GM23338 (cell line): ENCODE data around the gene DAPK3. TPM values are rescaled to one million over a fixed set of nuclear protein-coding genes. Genes with fewer than 3 reads are reported as not detected.
A peak's percentile ranks its signal among the peaks of the same experiment; 100 is the strongest.

Experiments used
- ATAC-seq: fragments of 200-7000 bp; cut with Tn5 transposase; 3 replicates; pipeline ENCODE4 v1.9.1; 2020
- DNase-seq: peaks from one replicate; pipeline ENCODE4 v3.0.0-alpha.2; 2015; ENCODE audit warnings: low spot score
- H2AFZ ChIP-seq: fragments of 200-600 bp; sonication (generic); 2 replicates; pipeline ENCODE4 v1.8.0; 2016; ENCODE audit warnings: antibody characterized with exemption, mild to moderate bottlenecking, moderate library complexity
- H3F3A ChIP-seq: fragments of 200-600 bp; sonication (generic); replicated peaks from 2 replicates; pipeline ENCODE4 v1.8.0; 2017; ENCODE audit warnings: antibody characterized with exemption, mixed run types, low read depth
- H3K27ac ChIP-seq: fragments of 200-600 bp; sonication (generic); 2 replicates; pipeline ENCODE4 v1.6.1; 2016; ENCODE audit warnings: low read depth
- H3K27me3 ChIP-seq: fragments of 200-600 bp; sonication (generic); 2 replicates; pipeline ENCODE4 v1.8.0; 2016; ENCODE audit warnings: mild to moderate bottlenecking, mixed run types, moderate library complexity; ENCODE audit not compliant: insufficient read depth
- H3K36me3 ChIP-seq: fragments of 200-600 bp; sonication (generic); 2 replicates; pipeline ENCODE4 v1.8.0; 2016; ENCODE audit warnings: mild to moderate bottlenecking; ENCODE audit not compliant: insufficient read depth
- H3K4me1 ChIP-seq: fragments of 200-600 bp; sonication (generic); 2 replicates; pipeline ENCODE4 v1.8.0; 2016; ENCODE audit warnings: mild to moderate bottlenecking, moderate library complexity; ENCODE audit not compliant: insufficient read depth
- H3K4me2 ChIP-seq: fragments of 200-600 bp; sonication (generic); 2 replicates; pipeline ENCODE4 v1.7.1; 2017; ENCODE audit warnings: mixed run types
- H3K4me3 ChIP-seq: fragments of 200-600 bp; sonication (generic); 2 replicates; pipeline ENCODE4 v1.6.1; 2016; ENCODE audit warnings: mixed run types
- H3K79me2 ChIP-seq: fragments of 200-600 bp; sonication (generic); replicated peaks from 2 replicates; pipeline ENCODE4 v1.8.0; 2017; ENCODE audit warnings: mild to moderate bottlenecking; ENCODE audit not compliant: insufficient read depth
- H3K9me2 ChIP-seq: fragments of 200-600 bp; sonication (generic); 2 replicates; pipeline ENCODE4 v1.8.0; 2017; ENCODE audit not compliant: insufficient read depth
- H4K20me1 ChIP-seq: fragments of 200-600 bp; sonication (generic); replicated peaks from 2 replicates; pipeline ENCODE4 v1.8.0; 2017; ENCODE audit warnings: mild to moderate bottlenecking; ENCODE audit not compliant: insufficient read depth
- H3K27ac Mint-ChIP-seq: 2 replicates; pipeline ENCODE4 v1.8.0; 2020; ENCODE audit warnings: inconsistent platforms, mild to moderate bottlenecking, moderate library complexity, mixed read lengths
- H3K27me3 Mint-ChIP-seq: 3 replicates; pipeline ENCODE4 v1.8.0; 2022; ENCODE audit warnings: low read depth, mild to moderate bottlenecking, moderate library complexity, mixed read lengths, inconsistent platforms; ENCODE audit not compliant: insufficient read depth, poor library complexity
- H3K36me3 Mint-ChIP-seq: 3 replicates; pipeline ENCODE4 v1.8.0; 2021; ENCODE audit warnings: low read depth, mild to moderate bottlenecking, inconsistent platforms, moderate library complexity, mixed read lengths
- H3K4me1 Mint-ChIP-seq: 3 replicates; pipeline ENCODE4 v1.8.0; 2020; ENCODE audit warnings: mild to moderate bottlenecking, inconsistent platforms, mixed read lengths
- H3K4me3 Mint-ChIP-seq: 3 replicates; pipeline ENCODE4 v1.8.0; 2021; ENCODE audit warnings: moderate library complexity, mild to moderate bottlenecking, inconsistent platforms, mixed read lengths
- H3K9me3 Mint-ChIP-seq: 3 replicates; pipeline ENCODE4 v1.8.0; 2020; ENCODE audit warnings: moderate library complexity, mild to moderate bottlenecking, inconsistent platforms, mixed read lengths
- CREB1 ChIP-seq: fragments of 250-450 bp; sonication (Bioruptor Pico); IDR thresholded peaks from 2 replicates; pipeline ENCODE4 v1.5.0; 2020; ENCODE audit warnings: low read depth, mild to moderate bottlenecking, moderate library complexity
- CTCF ChIP-seq, 2 experiments: fragments of 200-600 bp in 1 of 2; sonication (generic) in 1 of 2; conservative IDR thresholded peaks; 2 replicates each; pipeline versions ENCODE4 v1.5.1 to v1.6.1; 2016 to 2017; ENCODE audit warnings: antibody characterized with exemption in 2 of 2, low read depth in 2 of 2, mild to moderate bottlenecking in 2 of 2, moderate library complexity in 1 of 2
- ETS1 ChIP-seq: IDR thresholded peaks from 2 replicates; pipeline ENCODE4 v1.6.1; 2016; ENCODE audit warnings: antibody characterized with exemption
- EZH2phosphoT487 ChIP-seq: fragments of 200-600 bp; sonication (generic); IDR thresholded peaks from one replicate; pipeline ENCODE4 v1.8.1; 2018; ENCODE audit warnings: antibody characterized with exemption; ENCODE audit not compliant: unreplicated experiment
- JUNB ChIP-seq: IDR thresholded peaks from one replicate; pipeline ENCODE4 v1.6.1; 2016; ENCODE audit warnings: antibody characterized with exemption; ENCODE audit not compliant: unreplicated experiment
- NANOG ChIP-seq: IDR thresholded peaks from 2 replicates; pipeline ENCODE4 v1.6.1; 2016; ENCODE audit warnings: antibody characterized with exemption, borderline replicate concordance
- POLR2AphosphoS5 ChIP-seq: IDR thresholded peaks from 2 replicates; pipeline ENCODE4 v1.6.1; 2016; ENCODE audit warnings: antibody characterized with exemption, low read depth
- STAT1 ChIP-seq: IDR thresholded peaks from one replicate; pipeline ENCODE4 v1.6.1; 2016; ENCODE audit warnings: antibody characterized with exemption; ENCODE audit not compliant: unreplicated experiment
- ZNF114 ChIP-seq: fragments of 250-450 bp; sonication (Bioruptor Pico); IDR thresholded peaks from 2 replicates; pipeline ENCODE4 v1.5.0; 2020; ENCODE audit warnings: mild to moderate bottlenecking, moderate library complexity
- ZNF331 ChIP-seq: fragments of 250-450 bp; sonication (Bioruptor Pico); IDR thresholded peaks from 2 replicates; pipeline ENCODE4 v1.5.0; 2020; ENCODE audit warnings: low read depth, mild to moderate bottlenecking, moderate library complexity
- polyA plus RNA-seq: library from polyadenylated mRNA; unstranded; fragments of >200 nt; fragmentation: Nextera tagmentation; extraction: Ambion mirVana; gene quantifications from 2 replicates; pipeline ENCODE4 v1.2.1, GENCODE V29; 2016
- total RNA-seq: library from RNA; depleted of rRNA; stranded (reverse); fragments of >200 nt; shearing (Covaris generic); gene quantifications from 2 replicates; pipeline ENCODE4 v1.2.3, GENCODE V29; 2014
- TF ChIP-seq, protein P1 (sequence below): fragments of 250-450 bp; sonication (Bioruptor Pico); IDR thresholded peaks from 2 replicates; pipeline ENCODE4 v1.5.0; 2020; ENCODE audit warnings: mild to moderate bottlenecking, moderate library complexity

Gene DAPK3
- total and polyA plus RNA-seq, 2 experiments from 2014 or later, result 32.1 to 95.6 TPM

DNA sequence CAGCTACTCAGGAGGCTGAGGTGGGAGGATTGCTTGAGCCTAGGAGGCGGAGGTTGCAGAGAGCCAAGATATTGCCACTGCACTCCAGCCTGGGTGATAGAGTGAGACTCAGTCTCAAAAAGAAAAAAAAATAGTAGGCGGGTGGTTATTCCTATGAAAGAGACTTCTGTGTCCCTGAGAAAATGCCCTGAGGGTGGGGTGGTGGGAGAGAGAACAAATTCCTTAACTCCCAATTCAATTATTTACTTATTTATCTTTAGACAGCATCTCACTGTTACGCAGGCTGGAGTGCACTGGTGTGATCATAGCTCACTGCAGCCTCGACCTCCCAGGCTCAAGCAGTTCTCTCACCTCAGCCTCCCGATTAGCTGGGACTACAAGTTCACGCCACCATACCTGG lies 24.7 kb upstream of the DAPK3 start (continued):
- TF ChIP-seq, protein P1, sequence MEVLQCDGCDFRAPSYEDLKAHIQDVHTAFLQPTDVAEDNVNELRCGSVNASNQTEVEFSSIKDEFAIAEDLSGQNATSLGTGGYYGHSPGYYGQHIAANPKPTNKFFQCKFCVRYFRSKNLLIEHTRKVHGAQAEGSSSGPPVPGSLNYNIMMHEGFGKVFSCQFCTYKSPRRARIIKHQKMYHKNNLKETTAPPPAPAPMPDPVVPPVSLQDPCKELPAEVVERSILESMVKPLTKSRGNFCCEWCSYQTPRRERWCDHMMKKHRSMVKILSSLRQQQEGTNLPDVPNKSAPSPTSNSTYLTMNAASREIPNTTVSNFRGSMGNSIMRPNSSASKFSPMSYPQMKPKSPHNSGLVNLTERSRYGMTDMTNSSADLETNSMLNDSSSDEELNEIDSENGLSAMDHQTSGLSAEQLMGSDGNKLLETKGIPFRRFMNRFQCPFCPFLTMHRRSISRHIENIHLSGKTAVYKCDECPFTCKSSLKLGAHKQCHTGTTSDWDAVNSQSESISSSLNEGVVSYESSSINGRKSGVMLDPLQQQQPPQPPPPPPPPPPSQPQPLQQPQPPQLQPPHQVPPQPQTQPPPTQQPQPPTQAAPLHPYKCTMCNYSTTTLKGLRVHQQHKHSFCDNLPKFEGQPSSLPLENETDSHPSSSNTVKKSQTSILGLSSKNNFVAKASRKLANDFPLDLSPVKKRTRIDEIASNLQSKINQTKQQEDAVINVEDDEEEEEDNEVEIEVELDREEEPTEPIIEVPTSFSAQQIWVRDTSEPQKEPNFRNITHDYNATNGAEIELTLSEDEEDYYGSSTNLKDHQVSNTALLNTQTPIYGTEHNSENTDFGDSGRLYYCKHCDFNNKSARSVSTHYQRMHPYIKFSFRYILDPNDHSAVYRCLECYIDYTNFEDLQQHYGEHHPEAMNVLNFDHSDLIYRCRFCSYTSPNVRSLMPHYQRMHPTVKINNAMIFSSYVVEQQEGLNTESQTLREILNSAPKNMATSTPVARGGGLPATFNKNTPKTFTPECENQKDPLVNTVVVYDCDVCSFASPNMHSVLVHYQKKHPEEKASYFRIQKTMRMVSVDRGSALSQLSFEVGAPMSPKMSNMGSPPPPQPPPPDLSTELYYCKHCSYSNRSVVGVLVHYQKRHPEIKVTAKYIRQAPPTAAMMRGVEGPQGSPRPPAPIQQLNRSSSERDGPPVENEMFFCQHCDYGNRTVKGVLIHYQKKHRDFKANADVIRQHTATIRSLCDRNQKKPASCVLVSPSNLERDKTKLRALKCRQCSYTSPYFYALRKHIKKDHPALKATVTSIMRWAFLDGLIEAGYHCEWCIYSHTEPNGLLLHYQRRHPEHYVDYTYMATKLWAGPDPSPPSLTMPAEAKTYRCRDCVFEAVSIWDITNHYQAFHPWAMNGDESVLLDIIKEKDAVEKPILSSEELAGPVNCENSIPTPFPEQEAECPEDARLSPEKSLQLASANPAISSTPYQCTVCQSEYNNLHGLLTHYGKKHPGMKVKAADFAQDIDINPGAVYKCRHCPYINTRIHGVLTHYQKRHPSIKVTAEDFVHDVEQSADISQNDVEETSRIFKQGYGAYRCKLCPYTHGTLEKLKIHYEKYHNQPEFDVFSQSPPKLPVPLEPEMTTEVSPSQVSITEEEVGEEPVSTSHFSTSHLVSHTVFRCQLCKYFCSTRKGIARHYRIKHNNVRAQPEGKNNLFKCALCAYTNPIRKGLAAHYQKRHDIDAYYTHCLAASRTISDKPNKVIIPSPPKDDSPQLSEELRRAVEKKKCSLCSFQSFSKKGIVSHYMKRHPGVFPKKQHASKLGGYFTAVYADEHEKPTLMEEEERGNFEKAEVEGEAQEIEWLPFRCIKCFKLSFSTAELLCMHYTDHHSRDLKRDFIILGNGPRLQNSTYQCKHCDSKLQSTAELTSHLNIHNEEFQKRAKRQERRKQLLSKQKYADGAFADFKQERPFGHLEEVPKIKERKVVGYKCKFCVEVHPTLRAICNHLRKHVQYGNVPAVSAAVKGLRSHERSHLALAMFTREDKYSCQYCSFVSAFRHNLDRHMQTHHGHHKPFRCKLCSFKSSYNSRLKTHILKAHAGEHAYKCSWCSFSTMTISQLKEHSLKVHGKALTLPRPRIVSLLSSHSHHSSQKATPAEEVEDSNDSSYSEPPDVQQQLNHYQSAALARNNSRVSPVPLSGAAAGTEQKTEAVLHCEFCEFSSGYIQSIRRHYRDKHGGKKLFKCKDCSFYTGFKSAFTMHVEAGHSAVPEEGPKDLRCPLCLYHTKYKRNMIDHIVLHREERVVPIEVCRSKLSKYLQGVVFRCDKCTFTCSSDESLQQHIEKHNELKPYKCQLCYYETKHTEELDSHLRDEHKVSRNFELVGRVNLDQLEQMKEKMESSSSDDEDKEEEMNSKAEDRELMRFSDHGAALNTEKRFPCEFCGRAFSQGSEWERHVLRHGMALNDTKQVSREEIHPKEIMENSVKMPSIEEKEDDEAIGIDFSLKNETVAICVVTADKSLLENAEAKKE (CRISPR knock-in tag), result no peak
- no peak for TF ChIP-seq EZH2phosphoT487
- TF ChIP-seq STAT1, result no peak
- TF ChIP-seq CREB1 (CRISPR knock-in tag), result no peak
- no peak for TF ChIP-seq ZNF114 (CRISPR knock-in tag)
- no peak for TF ChIP-seq CTCF (conservative IDR thresholded peaks at IDR 0.05; ENCODE audit: low read depth in 2 of 2)
- no peak for TF ChIP-seq JUNB

GRCh38 chr19:3990815-3991117 lies 19.9 kb upstream of the DAPK3 start:
- peak overlapping the region; percentile 3 for H2AFZ ChIP-seq
- TF ChIP-seq ETS1 (no peak), NANOG (no peak), STAT1 (no peak), JUNB (no peak), ZNF331 (CRISPR knock-in tag) (no peak), POLR2AphosphoS5 (no peak), CREB1 (CRISPR knock-in tag) (no peak)

More at GRCh38 chr19:3990815-3991117, 19.9 kb upstream of the DAPK3 start:
- H3K4me1 ChIP-seq, result peaks cover 9% of the 10 kb centered on the region
- no peak for ATAC-seq
- Mint-ChIP-seq H3K4me3 (peak overlapping the region; percentile 12; the same call in 1 of the 3 replicates), H3K9me3 (peaks cover 6% of the 10 kb centered on the region; the same call in 2 of the 3 replicates), H3K36me3 (no peaks in the 10 kb centered on the region), H3K27ac (no peak overlapping the region), H3K27me3 (peaks cover 19% of the 10 kb centered on the region), H3K4me1 (peaks cover 19% of the 10 kb centered on the region)
- H3K79me2 ChIP-seq, result no peaks in the 10 kb centered on the region
- no peaks in the 10 kb centered on the region for H4K20me1 ChIP-seq
- H3K27ac ChIP-seq, result no peak overlapping the region
- H3K36me3 ChIP-seq, result no peaks in the 10 kb centered on the region
- H3K4me3 ChIP-seq, result no peak overlapping the region
- no peak overlapping the region for H3K4me2 ChIP-seq
- DNase-seq, result no peak
- H3K27me3 ChIP-seq, result peaks cover 5% of the 10 kb centered on the region; the same call in 1 of the 2 replicates
- H3F3A ChIP-seq, result peaks cover 3% of the 10 kb centered on the region; the same call in 1 of the 2 replicates
- H3K9me2 ChIP-seq, result 0 out of 2 replicates have a peak, but pooled peaks cover 3% of the 10 kb centered on the region
